ENCODE measurements around the gene RASAL3. TPM values are rescaled to one million over a fixed set of nuclear protein-coding genes. Genes with fewer than 3 reads are reported as not detected.
A peak's percentile ranks its signal among the peaks of the same experiment; 100 is the strongest.

The RASAL3 gene
- total RNA-seq, 2 experiments from 2014 or later = 174 to 179 TPM

DNA sequence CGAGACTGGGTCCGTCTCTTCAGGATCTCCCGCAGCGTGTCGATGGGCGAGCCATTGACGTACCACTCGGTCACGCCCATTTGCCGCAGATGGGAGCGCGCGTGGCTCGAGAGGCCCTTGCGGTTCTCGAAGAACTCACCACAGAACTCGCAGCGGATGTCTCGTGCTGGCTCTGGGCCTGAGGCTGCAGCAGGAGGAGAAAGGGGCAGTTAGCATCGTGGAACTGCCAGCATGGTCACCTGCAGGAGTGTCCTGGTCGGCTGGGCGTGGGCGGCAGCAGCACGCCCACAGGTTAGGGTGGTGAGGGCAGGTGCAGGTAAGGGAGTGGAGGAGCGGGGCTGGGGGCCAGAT is 37.0 kb downstream of the RASAL3 start:
- Mint-ChIP-seq H3K9me3 (peaks cover 3% of the 10 kb centered on the region), H3K4me3 (no peak overlapping the region), H3K27ac (no peak overlapping the region), H3K4me1 (peaks cover 20% of the 10 kb centered on the region), H3K27me3 (no peaks in the 10 kb centered on the region), H3K36me3 (ENCODE audit: low read depth) (peaks cover 60% of the 10 kb centered on the region)
- CTCF ChIA-PET = no interaction called here
- POLR2A ChIA-PET = no interaction called here
- DNase-seq = no peak

DNA sequence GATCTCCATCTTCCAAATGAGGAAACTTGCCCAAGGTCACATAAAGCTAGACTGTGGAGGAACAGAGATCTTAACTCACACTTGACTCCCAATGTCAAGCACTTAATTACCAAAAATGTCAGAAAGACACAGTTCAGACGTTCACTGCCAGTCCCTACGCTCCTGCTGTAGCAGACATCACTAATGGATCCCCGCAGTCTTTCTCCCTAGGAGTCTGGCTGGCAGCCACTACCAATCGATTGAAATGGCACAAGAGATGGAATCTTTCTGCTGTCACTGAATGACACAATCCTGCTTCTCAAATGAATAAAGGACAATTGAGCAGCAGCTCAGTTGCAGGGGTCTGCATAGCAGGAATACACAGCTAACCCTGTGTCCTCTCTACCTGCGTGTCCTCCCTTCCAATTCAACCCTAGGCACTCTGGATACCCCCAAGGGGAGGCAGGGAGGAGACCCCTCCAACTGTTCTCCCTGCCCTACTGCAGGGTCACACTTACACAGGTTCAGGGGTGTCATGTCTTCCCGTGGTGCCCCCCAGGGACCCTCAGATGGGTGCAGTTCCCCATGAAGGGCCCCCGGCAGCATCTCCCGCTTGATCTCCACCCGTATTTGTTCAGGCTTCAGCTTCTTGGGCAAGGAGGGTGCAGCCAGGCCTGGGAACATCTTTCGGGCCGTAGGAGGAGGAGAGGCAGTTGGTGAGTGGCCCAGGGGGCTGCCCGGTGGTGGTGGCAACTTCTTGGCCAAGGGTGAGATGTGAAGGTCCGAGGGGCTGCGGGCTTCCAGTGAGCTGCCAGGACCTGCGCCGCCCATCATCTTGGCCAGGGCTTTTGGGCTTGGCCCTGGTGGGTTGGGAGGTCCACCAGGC is 37.6 kb downstream of the RASAL3 start:
- no peak overlapping the region for H3K4me3 Mint-ChIP-seq
- H3K27me3 Mint-ChIP-seq = no peaks in the 10 kb centered on the region
- DNase-seq = no peak
- peaks cover 3% of the 10 kb centered on the region for H3K9me3 Mint-ChIP-seq
- ChIA-PET POLR2A (no interaction called here), CTCF (interaction anchor here (0.9 kb wide), 1 partner anchor 129 kb away, joined by 3 read pairs; no protein-coding TSS in a partner anchor)
- no peak overlapping the region for H3K27ac Mint-ChIP-seq
- H3K36me3 Mint-ChIP-seq (ENCODE audit: low read depth) = peaks cover 62% of the 10 kb centered on the region
- H3K4me1 Mint-ChIP-seq = peaks cover 18% of the 10 kb centered on the region

DNA sequence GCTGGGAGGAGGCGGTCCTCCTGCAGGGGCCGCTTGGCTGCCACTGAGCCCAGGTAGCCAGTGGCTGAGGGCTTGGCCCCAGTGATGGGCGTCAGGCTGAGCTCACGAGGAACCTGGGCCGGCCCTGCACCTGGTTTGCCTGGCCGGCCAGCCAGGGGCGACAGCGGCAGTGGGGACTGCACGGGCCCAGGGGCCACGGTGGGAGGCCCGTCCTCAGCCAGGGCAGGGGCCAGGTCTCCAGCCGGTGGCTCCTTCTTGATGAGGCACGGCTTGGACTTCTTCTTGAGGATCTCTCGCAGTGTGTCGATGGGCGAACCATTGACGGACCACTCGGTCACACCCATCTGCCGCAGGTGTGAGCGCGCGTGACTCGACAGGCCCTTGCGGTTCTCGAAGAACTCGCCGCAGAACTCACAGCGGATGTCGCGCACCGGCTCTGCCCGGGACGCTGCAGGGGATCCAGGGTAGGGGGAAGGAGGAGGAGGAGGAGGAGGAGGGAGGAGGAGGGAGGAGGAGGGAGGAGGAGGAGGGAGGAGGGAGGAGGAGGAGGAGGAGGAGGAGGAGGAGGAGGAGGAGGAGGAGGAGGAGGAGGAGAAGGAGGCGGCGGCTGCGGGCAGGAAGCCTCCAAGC is 38.9 kb downstream of the RASAL3 start:
- H3K36me3 Mint-ChIP-seq (ENCODE audit: low read depth) = peaks cover 57% of the 10 kb centered on the region
- H3K4me3 Mint-ChIP-seq = no peak overlapping the region
- ChIA-PET POLR2A (no interaction called here), CTCF (interaction anchor here (0.9 kb wide), 1 partner anchor 130 kb away, joined by 3 read pairs; no protein-coding TSS in a partner anchor)
- peaks cover 7% of the 10 kb centered on the region for H3K4me1 Mint-ChIP-seq
- no peak overlapping the region for H3K27ac Mint-ChIP-seq
- H3K27me3 Mint-ChIP-seq = no peaks in the 10 kb centered on the region
- DNase-seq = no peak
- H3K9me3 Mint-ChIP-seq = peaks cover 3% of the 10 kb centered on the region

DNA sequence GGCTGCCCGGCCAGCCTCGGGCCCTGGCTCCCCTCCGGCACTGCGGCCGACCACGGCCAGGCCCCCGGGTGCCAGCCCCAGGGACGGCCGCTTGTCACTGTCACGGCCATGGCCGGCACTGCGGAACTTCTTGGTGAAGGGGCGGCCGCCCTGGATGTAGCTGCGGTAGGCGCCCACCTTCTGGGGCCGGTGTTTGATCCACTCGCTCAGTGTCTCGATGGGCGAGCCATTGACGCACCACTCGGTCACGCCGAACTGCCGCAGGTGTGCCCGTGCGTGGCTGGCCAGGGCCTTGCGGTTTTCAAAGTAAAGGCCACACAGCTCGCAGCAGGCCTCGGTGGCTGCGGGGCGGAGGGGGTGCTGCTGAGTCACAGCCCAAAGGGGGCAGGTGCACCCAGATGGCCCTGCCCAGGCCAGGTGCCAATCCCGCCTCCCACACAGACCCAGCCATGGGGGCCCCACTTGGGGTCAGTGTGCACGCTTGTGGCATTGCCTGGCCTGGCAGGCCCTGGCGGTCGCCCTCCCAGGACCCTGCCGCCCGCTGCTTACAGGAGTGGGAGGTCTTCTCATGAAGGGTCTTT is 39.6 kb downstream of the RASAL3 start:
- Mint-ChIP-seq H3K4me1 (peaks cover 11% of the 10 kb centered on the region), H3K27ac (no peak overlapping the region), H3K9me3 (peaks cover 3% of the 10 kb centered on the region), H3K27me3 (no peaks in the 10 kb centered on the region), H3K4me3 (no peak overlapping the region), H3K36me3 (ENCODE audit: low read depth) (peaks cover 55% of the 10 kb centered on the region)
- DNase-seq = no peak
- CTCF ChIA-PET = no interaction called here
- POLR2A ChIA-PET = no interaction called here

DNA sequence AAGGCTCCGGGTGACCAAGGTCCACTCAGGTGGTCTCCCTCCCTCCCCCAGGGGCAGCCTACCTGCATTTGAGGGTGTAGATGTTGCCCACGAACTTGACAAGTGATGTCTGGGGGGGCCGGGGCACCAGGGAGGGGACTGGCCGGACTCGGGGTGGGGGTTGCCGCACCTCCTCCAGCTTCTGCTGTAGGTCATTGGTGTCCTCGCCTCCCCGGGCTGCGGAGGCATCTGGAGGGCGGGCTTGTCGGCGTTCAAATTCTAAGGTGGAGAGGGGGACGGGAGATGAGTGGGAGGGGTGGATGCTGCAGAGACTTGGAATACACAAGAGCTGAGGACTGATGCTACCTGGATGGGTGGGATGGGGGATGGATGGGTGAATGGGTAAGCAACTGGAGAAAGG is 40.2 kb downstream of the RASAL3 start:
- Mint-ChIP-seq H3K27me3 (no peaks in the 10 kb centered on the region), H3K9me3 (peaks cover 3% of the 10 kb centered on the region), H3K27ac (no peak overlapping the region), H3K36me3 (ENCODE audit: low read depth) (peaks cover 55% of the 10 kb centered on the region), H3K4me3 (no peak overlapping the region), H3K4me1 (peaks cover 18% of the 10 kb centered on the region)
- no peak for DNase-seq
- CTCF ChIA-PET = no interaction called here
- POLR2A ChIA-PET = no interaction called here

DNA sequence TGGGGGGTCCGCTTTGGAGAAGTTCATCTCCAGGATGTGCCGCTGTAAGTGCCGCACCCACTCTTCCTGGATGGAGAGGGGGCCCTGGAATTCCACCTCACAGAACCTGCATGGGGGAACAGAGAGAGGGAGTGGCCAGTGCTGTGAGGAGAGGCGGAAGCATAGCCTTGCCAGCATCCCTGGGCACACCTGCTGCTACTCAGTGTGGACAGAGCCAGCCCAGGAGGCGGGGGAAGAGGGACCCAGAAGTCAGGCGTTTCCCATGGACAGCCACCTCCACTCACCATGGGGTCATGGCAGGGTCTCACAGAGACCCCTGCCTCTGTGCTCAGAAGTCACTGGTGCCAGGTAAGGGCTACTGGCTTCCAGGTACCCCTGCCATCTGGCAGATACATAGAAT is 41.2 kb downstream of the RASAL3 start:
- CTCF ChIA-PET = interaction anchor here (0.7 kb wide), 1 partner anchor 36 kb away, joined by 6 read pairs; no protein-coding TSS in a partner anchor
- DNase-seq = no peak
- POLR2A ChIA-PET = no interaction called here
- H3K9me3 Mint-ChIP-seq = peaks cover 3% of the 10 kb centered on the region
- H3K27me3 Mint-ChIP-seq = no peaks in the 10 kb centered on the region
- H3K4me3 Mint-ChIP-seq = no peak overlapping the region
- no peak overlapping the region for H3K27ac Mint-ChIP-seq
- H3K36me3 Mint-ChIP-seq (ENCODE audit: low read depth) = peaks cover 51% of the 10 kb centered on the region
- peaks cover 19% of the 10 kb centered on the region for H3K4me1 Mint-ChIP-seq

DNA sequence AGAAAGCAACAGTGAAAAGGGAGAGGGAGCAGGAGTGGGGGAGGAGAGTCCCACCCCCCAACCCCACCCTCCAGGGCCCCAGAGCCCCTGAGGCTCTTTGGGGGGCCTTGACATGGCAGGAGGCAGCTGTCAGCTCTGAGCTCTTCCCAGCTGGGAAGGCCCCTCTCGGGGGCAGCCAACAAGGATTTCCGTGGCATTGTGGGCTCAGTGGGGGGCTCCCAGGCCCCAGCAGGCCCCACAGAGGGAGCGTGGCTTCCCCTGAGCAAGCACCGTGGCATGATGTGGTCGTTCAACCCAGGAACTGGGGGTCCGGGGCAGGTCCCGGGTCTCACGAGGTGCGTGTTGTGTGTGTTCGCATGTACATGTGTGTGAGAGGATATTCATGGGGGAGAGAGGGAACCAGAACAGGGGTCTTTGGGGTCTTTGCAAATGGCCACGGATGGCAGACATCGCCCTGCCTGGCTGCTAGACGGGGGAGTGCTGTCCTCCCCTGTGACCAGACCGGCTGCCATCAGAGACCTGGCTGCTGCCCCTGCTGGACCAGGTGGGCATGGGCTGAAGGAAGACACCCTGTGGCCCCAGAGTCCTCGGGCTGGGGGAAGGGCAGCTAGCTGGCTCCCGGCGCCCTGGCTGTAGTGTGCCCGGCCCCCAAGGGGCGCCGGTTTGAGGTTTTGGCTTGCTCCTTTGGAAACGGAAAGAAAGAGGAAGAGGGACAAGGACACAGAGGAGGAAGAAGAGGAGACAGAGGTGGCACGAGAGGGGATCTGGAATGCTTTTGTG is 41.9 kb downstream of the RASAL3 start:
- peaks cover 48% of the 10 kb centered on the region for H3K36me3 Mint-ChIP-seq (ENCODE audit: low read depth)
- H3K27me3 Mint-ChIP-seq = no peaks in the 10 kb centered on the region
- DNase-seq = no peak
- ChIA-PET CTCF (interaction anchor here (1.4 to 7.0 kb wide), 2 partner anchors 8 to 130 kb away, joined by 4 to 242 read pairs; no protein-coding TSS in a partner anchor), POLR2A (interaction anchor here (1.5 to 6.9 kb wide), 5 partner anchors 11 to 130 kb away, joined by 3 to 108 read pairs (median 67); partner anchors contain the start of gene AKAP8)
- peaks cover 3% of the 10 kb centered on the region for H3K9me3 Mint-ChIP-seq
- H3K4me3 Mint-ChIP-seq = no peak overlapping the region
- H3K4me1 Mint-ChIP-seq = peaks cover 26% of the 10 kb centered on the region
- H3K27ac Mint-ChIP-seq = no peak overlapping the region

DNA sequence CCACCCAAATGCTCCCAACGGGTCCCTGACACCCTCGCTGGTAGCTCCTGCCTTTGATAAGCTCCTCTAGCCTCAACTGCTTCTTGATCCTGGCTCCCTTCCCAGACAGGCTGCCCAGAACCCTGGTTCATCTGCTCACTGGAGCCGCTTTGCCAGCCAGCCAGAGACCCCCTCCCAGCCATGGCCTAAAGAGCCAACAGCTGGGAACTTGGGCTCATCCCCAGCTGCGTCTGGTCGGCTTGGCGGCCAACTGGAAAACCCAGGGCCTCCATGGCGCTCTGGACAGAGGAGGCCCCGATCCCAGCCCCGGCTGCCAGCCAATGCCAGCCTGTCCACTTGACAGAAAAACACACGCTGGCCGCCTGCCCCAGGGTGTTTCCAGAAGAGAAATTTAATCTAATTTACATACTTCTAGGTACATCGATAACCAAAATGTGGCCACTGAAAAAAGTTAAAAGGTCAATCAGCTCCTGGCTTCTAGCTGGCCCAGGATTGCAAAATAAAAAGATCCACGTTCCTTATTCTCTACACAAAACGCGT is 42.6 kb downstream of the RASAL3 start:
- no peak overlapping the region for H3K27ac Mint-ChIP-seq
- H3K4me3 Mint-ChIP-seq = no peak overlapping the region
- no peaks in the 10 kb centered on the region for H3K27me3 Mint-ChIP-seq
- peaks cover 3% of the 10 kb centered on the region for H3K9me3 Mint-ChIP-seq
- H3K4me1 Mint-ChIP-seq = peaks cover 33% of the 10 kb centered on the region
- ChIA-PET POLR2A (interaction anchor here (1.5 to 6.9 kb wide), 6 partner anchors 8 to 131 kb away, joined by 3 to 108 read pairs (median 58); partner anchors contain the start of gene AKAP8), CTCF (interaction anchor here (0.9 to 7.0 kb wide), 4 partner anchors 8 to 131 kb away, joined by 3 to 242 read pairs (median 26); partner anchors contain the start of gene AKAP8)
- no peak for DNase-seq
- peaks cover 45% of the 10 kb centered on the region for H3K36me3 Mint-ChIP-seq (ENCODE audit: low read depth)

DNA sequence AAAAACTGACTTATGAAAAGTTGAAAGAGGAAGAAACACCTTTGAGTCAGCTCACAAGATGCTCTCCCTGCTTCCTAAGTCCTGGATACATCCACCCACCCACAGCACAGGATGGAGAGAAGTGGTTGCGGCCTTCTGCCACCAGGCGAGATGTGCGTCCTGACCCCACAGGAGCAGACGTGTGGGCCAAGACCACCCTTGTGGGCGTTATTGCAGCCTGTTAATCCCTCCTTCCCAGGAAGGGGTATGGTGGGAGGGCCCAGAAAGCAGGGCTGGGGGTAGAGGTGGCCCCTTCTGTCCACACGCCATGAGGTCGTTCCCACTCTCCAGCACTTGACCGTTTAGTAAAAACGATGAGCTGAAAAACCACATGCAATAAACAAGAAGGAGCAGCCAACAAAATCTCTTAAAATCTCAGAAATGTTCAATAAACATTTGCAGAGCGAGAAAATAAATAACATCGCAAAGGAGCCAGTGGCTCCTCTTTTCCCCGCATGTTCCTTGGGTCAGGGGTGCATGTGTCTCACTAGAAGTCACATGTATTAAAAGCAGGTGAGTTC is 43.1 kb downstream of the RASAL3 start:
- peaks cover 45% of the 10 kb centered on the region for H3K36me3 Mint-ChIP-seq (ENCODE audit: low read depth)
- peaks cover 35% of the 10 kb centered on the region for H3K4me1 Mint-ChIP-seq
- POLR2A ChIA-PET = interaction anchor here (1.5 to 6.9 kb wide), 8 partner anchors 9 to 131 kb away, joined by 3 to 108 read pairs (median 34); partner anchors contain the start of genes AKAP8 and WIZ
- DNase-seq = no peak
- no peaks in the 10 kb centered on the region for H3K27me3 Mint-ChIP-seq
- H3K27ac Mint-ChIP-seq = no peak overlapping the region
- no peak overlapping the region for H3K4me3 Mint-ChIP-seq
- CTCF ChIA-PET = interaction anchor here (0.7 to 7.0 kb wide), 6 partner anchors 9 to 132 kb away, joined by 3 to 242 read pairs (median 10); partner anchors contain the start of gene AKAP8
- peaks cover 3% of the 10 kb centered on the region for H3K9me3 Mint-ChIP-seq

DNA sequence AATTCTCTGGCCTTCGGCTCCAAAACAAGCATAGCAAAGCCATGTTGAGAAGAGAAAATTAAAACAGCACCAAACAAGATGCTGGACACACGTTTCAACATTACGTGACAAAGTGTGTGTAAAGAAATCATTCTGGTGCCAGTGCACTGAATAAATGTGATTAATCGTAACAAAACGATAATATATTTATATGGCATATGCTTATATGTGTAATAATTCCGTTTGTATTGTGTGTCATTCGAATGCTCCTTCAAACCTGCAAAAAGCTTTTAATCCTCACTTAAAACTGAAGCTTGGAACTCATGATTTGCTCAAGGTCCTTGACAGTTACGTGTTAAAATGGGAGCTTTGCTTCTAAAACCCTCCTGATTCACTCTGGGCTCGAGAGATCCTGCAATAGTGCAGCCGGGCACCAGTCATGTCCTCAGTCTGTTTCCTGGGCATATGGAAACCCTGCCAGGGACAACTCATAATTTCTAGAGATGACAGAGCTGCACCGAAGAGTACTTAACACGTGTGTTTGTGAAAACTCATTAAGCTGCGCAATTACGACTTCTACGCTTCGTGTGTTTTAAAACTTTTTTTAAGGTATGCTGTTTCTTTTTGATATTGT is 44.8 kb downstream of the RASAL3 start:
- DNase-seq = no peak
- Mint-ChIP-seq H3K4me3 (peak overlapping the region; percentile 97), H3K9me3 (peaks cover 3% of the 10 kb centered on the region), H3K36me3 (ENCODE audit: low read depth) (peaks cover 40% of the 10 kb centered on the region), H3K27ac (peak overlapping the region; percentile 37), H3K27me3 (no peaks in the 10 kb centered on the region), H3K4me1 (peaks cover 40% of the 10 kb centered on the region)
- ChIA-PET POLR2A (interaction anchor here (0.5 to 6.9 kb wide), 31 partner anchors 10 to 417 kb away, joined by 3 to 108 read pairs (median 5); partner anchors contain the start of genes AKAP8, BRD4, RASAL3 and WIZ), CTCF (interaction anchor here (0.5 to 7.0 kb wide), 37 partner anchors 11 to 903 kb away, joined by 3 to 242 read pairs (median 4); partner anchors contain the start of genes AKAP8, BRD4, PGLYRP2 and RASAL3)

DNA sequence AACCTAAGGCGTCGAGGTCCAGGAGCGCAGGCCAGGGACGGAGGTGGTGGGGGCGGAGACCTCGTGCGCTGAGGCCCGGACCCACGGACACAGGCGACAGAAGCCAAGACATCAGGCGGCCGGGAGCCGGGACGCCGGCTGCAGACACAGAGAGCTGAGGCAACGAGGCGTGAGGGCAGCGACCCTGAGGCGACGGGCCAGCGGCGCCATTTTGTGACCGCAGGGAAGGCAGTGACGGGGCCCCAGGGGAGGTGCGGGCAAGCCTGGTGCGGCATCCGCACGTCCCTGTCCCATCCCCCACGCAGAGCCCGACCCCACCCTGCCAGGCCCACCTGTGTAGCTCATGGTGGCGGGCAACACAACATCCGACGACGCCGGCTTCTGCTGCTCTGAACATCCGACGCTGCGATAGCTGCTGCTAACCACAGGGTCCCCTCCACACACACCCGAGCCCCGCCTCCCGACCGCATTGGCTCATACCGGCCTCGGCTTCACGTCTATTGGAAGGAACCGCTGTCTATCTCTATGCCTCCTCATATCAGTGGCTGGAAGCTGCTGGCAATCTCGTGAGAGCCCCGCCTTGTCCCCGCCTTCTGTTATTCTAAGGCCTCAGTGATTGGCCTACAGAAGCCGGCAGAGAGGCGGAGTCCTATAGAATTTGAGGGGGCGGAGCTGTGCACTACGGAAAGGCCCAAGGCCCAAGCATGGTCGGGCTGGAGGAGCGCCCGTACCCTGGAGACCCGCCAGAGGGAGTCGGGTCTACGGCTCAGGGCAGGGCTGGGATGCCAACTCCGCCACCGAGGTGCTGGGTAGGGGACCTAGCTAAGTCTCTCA is 45.5 kb downstream of the RASAL3 start, which contains the start of gene AKAP8L:
AKAP8L (minus strand) TSS at position 410 of the 834 bp plus-strand sequence; CDS start at position 345, 65 bp downstream.
- Mint-ChIP-seq H3K9me3 (peaks cover 3% of the 10 kb centered on the region), H3K27me3 (no peaks in the 10 kb centered on the region), H3K4me1 (peaks cover 42% of the 10 kb centered on the region)

More for the DNA sequence above, 45.5 kb downstream of the RASAL3 start, which contains the start of gene AKAP8L:
- H3K4me3 Mint-ChIP-seq = peak within 1 kb of the TSS; percentile 97
- DNase-seq = peak; percentile 99
- H3K27ac Mint-ChIP-seq = peak within 1 kb of the TSS; percentile 97
- CTCF ChIA-PET = interaction anchor here (0.5 to 7.0 kb wide), 44 partner anchors 9 to 903 kb away, joined by 3 to 242 read pairs (median 4); partner anchors contain the start of genes AKAP8, BRD4, PGLYRP2 and RASAL3
- POLR2A ChIA-PET = interaction anchor here (0.5 to 6.9 kb wide), 33 partner anchors 9 to 418 kb away, joined by 3 to 108 read pairs (median 4); partner anchors contain the start of genes AKAP8, BRD4, RASAL3 and WIZ
- peaks cover 35% of the 10 kb centered on the region for H3K36me3 Mint-ChIP-seq (ENCODE audit: low read depth)
